Stimulated activated memory B cell treated with anti-CD40 and anti-IgM and Interleukin-4, amounts not matched to agents 10 μg/mL and 1 μg/mL and 100 μg/mL, for 72 hours (primary cell): Measurements from ENCODE around the gene AKT1S1.

Experiments
- ATAC-seq: fragments of 150-1000 bp; cut with Tn5 transposase; 2 replicates; pipeline ENCODE4 v1.10.0; 2021
- H3K27ac Mint-ChIP-seq: one replicate; pipeline ENCODE4 v1.8.0; 2022; ENCODE audit warnings: mild to moderate bottlenecking, mixed read lengths
- H3K27me3 Mint-ChIP-seq: one replicate; pipeline ENCODE4 v1.8.0; 2022; ENCODE audit warnings: mixed read lengths
- H3K36me3 Mint-ChIP-seq: one replicate; pipeline ENCODE4 v1.8.0; 2022; ENCODE audit warnings: mixed read lengths
- H3K4me1 Mint-ChIP-seq: one replicate; pipeline ENCODE4 v1.8.0; 2022; ENCODE audit warnings: mixed read lengths
- H3K4me3 Mint-ChIP-seq: one replicate; pipeline ENCODE4 v1.8.0; 2022; ENCODE audit warnings: mild to moderate bottlenecking, moderate library complexity, mixed read lengths
- H3K9me3 Mint-ChIP-seq: one replicate; pipeline ENCODE4 v1.8.0; 2022; ENCODE audit warnings: mixed read lengths

Gene AKT1S1

GRCh38 chr19:49891393-49891792 is 14.2 kb upstream of the AKT1S1 start:
- no peaks in the 10 kb centered on the region for H3K27me3 Mint-ChIP-seq
- H3K9me3 Mint-ChIP-seq = no peaks in the 10 kb centered on the region
- H3K4me3 Mint-ChIP-seq = peak overlapping the region; percentile 91
- peaks cover 73% of the 10 kb centered on the region for H3K36me3 Mint-ChIP-seq
- H3K27ac Mint-ChIP-seq = peak overlapping the region; percentile 92
- peaks cover 82% of the 10 kb centered on the region for H3K4me1 Mint-ChIP-seq
- ATAC-seq = no peak

GRCh38 chr19:49890349-49891311 is 13.5 kb upstream of the AKT1S1 start:
- Mint-ChIP-seq H3K9me3 (no peaks in the 10 kb centered on the region), H3K27me3 (no peaks in the 10 kb centered on the region), H3K4me3 (peak overlapping the region; percentile 91), H3K36me3 (peaks cover 66% of the 10 kb centered on the region), H3K4me1 (peaks cover 74% of the 10 kb centered on the region), H3K27ac (peak overlapping the region; percentile 92)
- ATAC-seq = peak; percentile 61

DNA sequence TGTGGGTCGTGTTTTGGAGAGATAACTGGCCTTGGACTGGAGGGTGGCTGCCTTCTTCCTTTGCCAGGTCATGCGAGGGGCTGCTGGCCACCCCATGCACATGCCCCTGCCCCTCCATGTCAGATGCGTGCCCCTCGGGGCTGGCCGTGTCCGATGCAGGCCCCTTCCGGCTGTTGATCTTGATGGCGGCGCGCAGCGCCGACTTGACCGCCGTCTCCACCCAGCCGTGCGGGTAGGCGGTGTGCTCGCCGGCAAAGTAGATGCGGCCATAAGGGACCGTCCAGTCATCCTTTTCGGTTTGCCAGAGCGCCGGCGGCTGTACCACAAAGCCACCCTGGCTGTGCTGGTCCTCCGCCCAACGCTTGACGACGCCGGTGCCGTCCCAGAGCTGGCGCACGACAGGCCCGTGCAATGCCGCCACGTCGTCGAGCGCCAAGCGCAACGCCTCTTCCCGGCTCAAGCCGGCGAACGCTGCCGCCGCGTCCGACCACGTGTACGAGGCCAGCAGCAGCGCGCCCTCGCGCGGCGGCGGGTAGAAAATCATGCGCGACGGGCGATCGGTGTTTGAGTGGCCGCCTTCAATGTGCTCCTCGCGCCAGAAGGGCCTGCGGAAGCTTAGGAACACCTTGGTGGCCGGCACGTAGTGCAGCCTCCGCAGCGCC is 12.7 kb upstream of the AKT1S1 start:
- H3K4me1 Mint-ChIP-seq = peaks cover 67% of the 10 kb centered on the region
- no peaks in the 10 kb centered on the region for H3K27me3 Mint-ChIP-seq
- H3K36me3 Mint-ChIP-seq = peaks cover 66% of the 10 kb centered on the region
- H3K4me3 Mint-ChIP-seq = peak overlapping the region; percentile 68
- ATAC-seq = peak; percentile 19
- peak overlapping the region; percentile 26 for H3K27ac Mint-ChIP-seq
- H3K9me3 Mint-ChIP-seq = no peaks in the 10 kb centered on the region

DNA sequence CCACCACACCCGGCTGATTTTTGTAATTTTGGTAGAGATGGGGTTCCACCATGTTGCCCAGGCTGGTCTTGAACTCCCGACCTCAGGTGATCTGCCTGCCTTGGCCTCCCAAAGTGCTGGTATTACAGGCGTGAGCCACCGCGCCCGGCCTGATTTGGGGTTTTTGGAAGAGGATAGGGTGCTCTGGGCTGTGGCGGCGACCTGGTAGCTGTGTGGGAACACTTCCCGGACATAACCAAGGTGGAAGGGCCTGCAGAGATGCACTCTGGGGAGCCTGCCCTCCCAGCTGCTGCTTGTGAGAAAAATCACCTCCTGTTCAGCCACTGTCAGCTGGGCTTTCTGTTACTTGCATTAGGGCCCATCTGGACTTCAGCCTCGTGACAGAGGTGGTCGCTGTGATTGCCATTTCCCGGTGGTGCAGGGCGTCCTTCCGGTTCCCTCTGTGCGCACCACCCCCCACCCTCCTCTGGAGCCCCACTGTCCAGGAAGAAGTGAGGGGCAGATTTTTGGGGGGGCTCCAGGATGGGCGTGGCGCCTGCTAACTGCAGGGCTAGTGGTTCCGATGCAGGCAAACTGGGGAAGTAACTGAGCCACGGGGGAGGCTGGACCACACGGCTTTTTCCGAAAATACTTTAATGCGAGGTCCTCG is 12.0 kb upstream of the AKT1S1 start:
- no peaks in the 10 kb centered on the region for H3K27me3 Mint-ChIP-seq
- H3K36me3 Mint-ChIP-seq = peaks cover 66% of the 10 kb centered on the region
- H3K4me3 Mint-ChIP-seq = peak overlapping the region; percentile 47
- peaks cover 60% of the 10 kb centered on the region for H3K4me1 Mint-ChIP-seq
- H3K9me3 Mint-ChIP-seq = no peaks in the 10 kb centered on the region
- no peak for ATAC-seq
- H3K27ac Mint-ChIP-seq = peak overlapping the region; percentile 26

GRCh38 chr19:49888510-49888824 is 11.3 kb upstream of the AKT1S1 start:
- H3K4me1 Mint-ChIP-seq = peaks cover 54% of the 10 kb centered on the region
- peak; percentile 1 for ATAC-seq
- no peaks in the 10 kb centered on the region for H3K9me3 Mint-ChIP-seq
- peak overlapping the region; percentile 26 for H3K27ac Mint-ChIP-seq
- H3K27me3 Mint-ChIP-seq = no peaks in the 10 kb centered on the region
- H3K4me3 Mint-ChIP-seq = peak overlapping the region; percentile 45
- peaks cover 64% of the 10 kb centered on the region for H3K36me3 Mint-ChIP-seq

GRCh38 chr19:49887665-49888509 is 10.7 kb upstream of the AKT1S1 start:
- Mint-ChIP-seq H3K27ac (peak overlapping the region; percentile 26), H3K4me3 (peak overlapping the region; percentile 39), H3K36me3 (peaks cover 64% of the 10 kb centered on the region), H3K4me1 (peaks cover 48% of the 10 kb centered on the region), H3K9me3 (no peaks in the 10 kb centered on the region), H3K27me3 (no peaks in the 10 kb centered on the region)
- ATAC-seq = peak; percentile 46

GRCh38 chr19:49887037-49887664 is 10.0 kb upstream of the AKT1S1 start:
- Mint-ChIP-seq H3K27me3 (no peaks in the 10 kb centered on the region), H3K36me3 (peaks cover 64% of the 10 kb centered on the region), H3K27ac (no peak overlapping the region), H3K9me3 (no peaks in the 10 kb centered on the region), H3K4me3 (no peak overlapping the region), H3K4me1 (peaks cover 42% of the 10 kb centered on the region)
- ATAC-seq = no peak

DNA sequence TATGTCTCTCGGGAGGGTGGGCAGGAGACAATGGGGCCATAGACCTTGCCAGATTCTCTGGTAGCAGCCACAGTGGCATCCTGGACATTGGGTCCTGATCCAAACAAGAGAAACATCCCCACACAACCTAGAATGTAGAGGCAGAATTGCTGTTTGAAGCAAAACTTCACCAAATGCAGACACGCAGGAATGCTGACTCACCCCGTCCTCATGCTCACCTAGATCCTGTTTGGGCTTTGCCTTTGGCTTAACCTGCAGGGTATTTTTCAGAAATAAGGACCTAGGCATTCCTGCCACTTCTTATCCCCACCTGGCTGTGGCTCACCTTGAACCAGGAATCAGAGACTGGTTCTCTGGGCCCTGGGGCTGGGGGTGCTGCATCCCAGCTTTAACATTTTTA is 7.6 kb upstream of the AKT1S1 start:
- ATAC-seq = no peak
- H3K4me3 Mint-ChIP-seq = no peak overlapping the region
- H3K36me3 Mint-ChIP-seq = peaks cover 72% of the 10 kb centered on the region
- peaks cover 27% of the 10 kb centered on the region for H3K4me1 Mint-ChIP-seq
- H3K9me3 Mint-ChIP-seq = no peaks in the 10 kb centered on the region
- H3K27ac Mint-ChIP-seq = no peak overlapping the region
- H3K27me3 Mint-ChIP-seq = no peaks in the 10 kb centered on the region

- no peak for ATAC-seq
- Mint-ChIP-seq H3K9me3 (no peaks in the 10 kb centered on the region), H3K27ac (no peak overlapping the region), H3K4me1 (peaks cover 24% of the 10 kb centered on the region), H3K36me3 (peaks cover 69% of the 10 kb centered on the region), H3K27me3 (no peaks in the 10 kb centered on the region), H3K4me3 (no peak overlapping the region)
These were observed 7.0 kb upstream of the AKT1S1 start for GRCh38 chr19:49884109-49884508.

GRCh38 chr19:49883094-49883493 is 5.9 kb upstream of the AKT1S1 start:
- ATAC-seq = no peak
- Mint-ChIP-seq H3K27ac (no peak overlapping the region), H3K36me3 (peaks cover 65% of the 10 kb centered on the region), H3K4me1 (peaks cover 25% of the 10 kb centered on the region), H3K4me3 (peak overlapping the region; percentile 32), H3K27me3 (no peaks in the 10 kb centered on the region), H3K9me3 (no peaks in the 10 kb centered on the region)

- Mint-ChIP-seq H3K4me1 (peaks cover 24% of the 10 kb centered on the region), H3K27me3 (no peaks in the 10 kb centered on the region), H3K36me3 (peaks cover 68% of the 10 kb centered on the region), H3K4me3 (no peak overlapping the region), H3K9me3 (no peaks in the 10 kb centered on the region), H3K27ac (no peak overlapping the region)
- no peak for ATAC-seq
These were observed 5.5 kb upstream of the AKT1S1 start for GRCh38 chr19:49882643-49883042.

DNA sequence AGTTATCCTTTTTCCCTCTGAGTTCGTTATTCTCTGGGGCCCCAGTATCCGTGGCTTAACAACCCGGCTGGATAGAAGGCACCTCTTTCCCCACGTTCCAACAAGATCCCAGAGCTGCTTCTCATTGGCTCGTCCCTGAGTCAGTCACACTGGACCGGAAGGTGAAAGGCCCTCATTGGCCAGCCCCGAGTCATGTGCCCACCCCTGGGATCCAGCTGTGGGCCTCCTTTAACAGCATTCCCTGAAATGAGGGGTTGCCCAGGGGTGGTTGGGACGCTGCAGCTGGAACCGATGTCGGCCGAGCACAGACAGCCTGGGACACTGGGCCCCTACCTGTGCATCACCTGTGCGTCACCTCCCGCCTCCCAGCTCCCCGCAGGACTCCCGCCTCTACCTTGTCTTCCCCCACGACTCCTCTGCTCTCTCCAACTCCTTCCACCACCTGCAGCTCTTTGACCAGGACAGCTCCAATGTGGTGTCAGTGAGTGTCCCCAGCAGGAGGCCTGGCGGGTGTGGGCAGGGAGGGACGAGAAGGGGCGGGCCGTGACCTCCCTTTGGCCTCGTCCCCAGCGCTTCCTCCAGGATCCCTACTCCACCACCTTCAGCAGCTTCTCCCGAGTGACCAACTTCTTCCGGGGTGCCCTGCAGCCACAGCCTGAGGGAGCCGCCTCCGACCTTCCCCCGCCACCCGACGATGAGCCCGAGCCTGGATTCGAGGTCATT is 4.7 kb upstream of the AKT1S1 start:
- ATAC-seq = no peak
- no peak overlapping the region for H3K4me3 Mint-ChIP-seq
- no peaks in the 10 kb centered on the region for H3K27me3 Mint-ChIP-seq
- peaks cover 68% of the 10 kb centered on the region for H3K36me3 Mint-ChIP-seq
- H3K9me3 Mint-ChIP-seq = no peaks in the 10 kb centered on the region
- peaks cover 19% of the 10 kb centered on the region for H3K4me1 Mint-ChIP-seq
- no peak overlapping the region for H3K27ac Mint-ChIP-seq

DNA sequence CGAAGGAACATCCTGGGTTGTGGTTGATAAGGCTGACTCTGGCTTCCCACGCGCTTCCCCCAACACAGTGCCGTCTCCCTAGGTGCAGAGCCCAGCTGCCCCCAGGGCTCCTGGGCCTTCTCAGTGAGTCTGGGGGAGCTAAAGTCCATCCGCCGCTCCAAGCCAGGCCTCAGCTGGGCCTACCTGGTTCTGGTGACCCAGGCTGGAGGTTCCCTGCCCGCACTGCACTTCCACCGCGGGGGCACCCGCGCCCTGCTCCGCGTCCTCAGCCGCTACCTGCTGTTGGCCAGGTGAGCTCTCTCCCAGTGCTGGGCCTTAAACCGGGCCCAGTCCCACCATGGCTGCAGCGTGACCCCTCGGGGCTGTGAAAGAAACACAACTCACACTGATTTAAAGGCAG is 4.0 kb upstream of the AKT1S1 start:
- H3K36me3 Mint-ChIP-seq = peaks cover 68% of the 10 kb centered on the region

More for the DNA sequence above, 4.0 kb upstream of the AKT1S1 start:
- ATAC-seq = no peak
- Mint-ChIP-seq H3K27me3 (no peaks in the 10 kb centered on the region), H3K4me3 (no peak overlapping the region), H3K27ac (no peak overlapping the region), H3K9me3 (no peaks in the 10 kb centered on the region), H3K4me1 (peaks cover 19% of the 10 kb centered on the region)
